ENCODE measurements around the gene TMOD2. TPM values are rescaled to one million over a fixed set of nuclear protein-coding genes. Genes with fewer than 3 reads are reported as not detected.

Gene TMOD2
- total and polyA plus RNA-seq, 2 of the 8 experiments (the other 6 are each of a cell fraction or from before 2014, with no cell fraction given), result 0.80 to 6.5 TPM

- TF ChIP-seq EGR1 (IDR thresholded peaks at IDR 0.05; ENCODE audit: borderline replicate concordance, low read depth, low read length) (peak; percentile 84; the same call in 1 of the 2 replicates), CBX8 (IDR thresholded peaks at IDR 0.05; ENCODE audit: borderline replicate concordance, low read depth, low read length) (no peak), TAF1 (IDR thresholded peaks at IDR 0.05; ENCODE audit: low read depth, low read length) (no peak), SRF (IDR thresholded peaks at IDR 0.05; ENCODE audit: low read depth, low read length) (no peak), POLR2AphosphoS5 (IDR thresholded peaks at IDR 0.05; ENCODE audit: low read depth, low read length) (no peak), NANOG (IDR thresholded peaks at IDR 0.05; ENCODE audit: insufficient read depth, low read depth, low read length, poor library complexity, severe bottlenecking) (no peak), SUZ12 (IDR thresholded peaks at IDR 0.05; ENCODE audit: low read length) (peak; percentile 58), NRF1 (IDR thresholded peaks at IDR 0.05; ENCODE audit: low read depth, low read length) (no peak), FOSL1 (IDR thresholded peaks at IDR 0.05; ENCODE audit: insufficient read depth, low read depth, low read length) (no peak), HDAC2 (IDR thresholded peaks at IDR 0.05; ENCODE audit: borderline replicate concordance in 1 of 2, low read depth in 2 of 2, low read length in 2 of 2) (no peak), CEBPB (IDR thresholded peaks at IDR 0.05; ENCODE audit: low read depth, low read length) (no peak), KDM1A (IDR thresholded peaks at IDR 0.05; ENCODE audit: borderline replicate concordance, low read length) (no peak), RNF2 (IDR thresholded peaks at IDR 0.05; ENCODE audit: borderline replicate concordance, low read depth, low read length, missing control alignments, poor library complexity, severe bottlenecking) (no peak), RAD21 (IDR thresholded peaks at IDR 0.05 in 1 of 2, conservative IDR thresholded peaks at IDR 0.05 in 1 of 2; ENCODE audit: low read depth in 2 of 2, low read length in 2 of 2) (no peak), POU5F1 (IDR thresholded peaks at IDR 0.05; ENCODE audit: low read depth, low read length) (no peak), RXRA (IDR thresholded peaks at IDR 0.05; ENCODE audit: insufficient read depth, low read depth, low read length) (no peak), SP4 (IDR thresholded peaks at IDR 0.05; ENCODE audit: low read length) (no peak)
These were observed at the start of gene TMOD2 (continued) for GRCh38 chr15:51750792-51751696.

Measured in H1 (cell line).